A673 (cell line): ENCODE data around the gene GDF7.

Source experiments
- CTCF ChIP-seq: fragments of 300-800, 200-600 bp; sonication (generic); conservative IDR thresholded peaks from 2 replicates; pipeline ENCODE4 v1.5.1; 2017; ENCODE audit warnings: low read depth, mild to moderate bottlenecking, antibody characterized with exemption, low read length, moderate library complexity, mixed read lengths
- EZH2 ChIP-seq: fragments of 200-600 bp; sonication (generic); IDR thresholded peaks from 2 replicates; pipeline ENCODE4 v1.6.1; 2017; ENCODE audit warnings: borderline replicate concordance, low read depth, mild to moderate bottlenecking, mixed read lengths, antibody characterized with exemption, low read length; ENCODE audit not compliant: poor library complexity, severe bottlenecking

- TF ChIP-seq EZH2 (no peak), CTCF (no peak)
Observed at GRCh38 chr2:20707601-20708000, 40.7 kb downstream of the GDF7 start.
